Type B pancreatic cell (in vitro differentiated cells): ENCODE data around the gene OPRM1. TPM values are rescaled to one million over a fixed set of nuclear protein-coding genes. Genes with fewer than 3 reads are reported as not detected.

Experiments
- DNase-seq: peaks from one replicate; pipeline ENCODE4 v3.0.0; 2021; ENCODE audit warnings: mixed read lengths; ENCODE audit not compliant: unreplicated experiment; ENCODE audit errors: extremely low spot score
- H3K27ac Mint-ChIP-seq: 2 replicates; pipeline ENCODE4 v1.8.0; 2021; ENCODE audit warnings: mild to moderate bottlenecking, mixed read lengths
- H3K27me3 Mint-ChIP-seq: 2 replicates; pipeline ENCODE4 v1.8.0; 2021; ENCODE audit warnings: mixed read lengths
- H3K36me3 Mint-ChIP-seq: 2 replicates; pipeline ENCODE4 v1.8.0; 2021; ENCODE audit warnings: mixed read lengths
- H3K4me1 Mint-ChIP-seq: one replicate; pipeline ENCODE4 v1.8.0; 2021; ENCODE audit warnings: mixed read lengths; ENCODE audit not compliant: unreplicated experiment
- H3K4me3 Mint-ChIP-seq: 2 replicates; pipeline ENCODE4 v1.8.0; 2021; ENCODE audit warnings: mild to moderate bottlenecking, mixed read lengths
- H3K9me3 Mint-ChIP-seq: 2 replicates; pipeline ENCODE4 v1.8.0; 2021; ENCODE audit warnings: mixed read lengths
- total RNA-seq: library from RNA; stranded (reverse); gene quantifications from 2 replicates; pipeline ENCODE4 v1.2.1, GENCODE V29; 2021; ENCODE audit warnings: low replicate concordance
- TF ChIP-seq, protein P1 (sequence below): fragments of 200-600 bp; sonication (generic); conservative IDR thresholded peaks from 2 replicates; pipeline ENCODE4 v1.5.0; 2021; ENCODE audit warnings: antibody characterized with exemption, mild to moderate bottlenecking

Gene OPRM1
- total RNA-seq, 1 donor from 2014 or later, result not detected

DNA sequence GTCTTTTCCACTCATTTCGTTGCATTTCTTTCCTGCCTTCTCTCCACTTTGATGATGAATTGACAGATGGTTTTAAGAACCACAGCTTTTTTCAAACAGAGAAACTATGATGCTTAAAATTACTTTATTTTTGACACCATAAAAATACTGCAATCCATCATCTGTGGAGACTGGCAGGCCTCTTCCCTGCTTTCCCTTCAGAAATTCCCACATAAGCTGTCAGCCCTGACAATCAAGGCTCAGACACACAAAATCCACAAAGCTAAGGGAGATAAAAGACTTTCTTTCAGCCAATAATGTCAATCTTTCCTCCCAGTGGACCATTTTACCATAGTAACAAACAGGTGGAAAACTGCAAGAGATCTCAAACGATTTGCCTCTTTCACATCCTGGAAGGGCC is 235.1 kb downstream of the OPRM1 start:
- Mint-ChIP-seq H3K27ac (no peak overlapping the region), H3K9me3 (no peaks in the 10 kb centered on the region)
- TF ChIP-seq, protein P1, sequence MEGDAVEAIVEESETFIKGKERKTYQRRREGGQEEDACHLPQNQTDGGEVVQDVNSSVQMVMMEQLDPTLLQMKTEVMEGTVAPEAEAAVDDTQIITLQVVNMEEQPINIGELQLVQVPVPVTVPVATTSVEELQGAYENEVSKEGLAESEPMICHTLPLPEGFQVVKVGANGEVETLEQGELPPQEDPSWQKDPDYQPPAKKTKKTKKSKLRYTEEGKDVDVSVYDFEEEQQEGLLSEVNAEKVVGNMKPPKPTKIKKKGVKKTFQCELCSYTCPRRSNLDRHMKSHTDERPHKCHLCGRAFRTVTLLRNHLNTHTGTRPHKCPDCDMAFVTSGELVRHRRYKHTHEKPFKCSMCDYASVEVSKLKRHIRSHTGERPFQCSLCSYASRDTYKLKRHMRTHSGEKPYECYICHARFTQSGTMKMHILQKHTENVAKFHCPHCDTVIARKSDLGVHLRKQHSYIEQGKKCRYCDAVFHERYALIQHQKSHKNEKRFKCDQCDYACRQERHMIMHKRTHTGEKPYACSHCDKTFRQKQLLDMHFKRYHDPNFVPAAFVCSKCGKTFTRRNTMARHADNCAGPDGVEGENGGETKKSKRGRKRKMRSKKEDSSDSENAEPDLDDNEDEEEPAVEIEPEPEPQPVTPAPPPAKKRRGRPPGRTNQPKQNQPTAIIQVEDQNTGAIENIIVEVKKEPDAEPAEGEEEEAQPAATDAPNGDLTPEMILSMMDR, result no peak

DNA sequence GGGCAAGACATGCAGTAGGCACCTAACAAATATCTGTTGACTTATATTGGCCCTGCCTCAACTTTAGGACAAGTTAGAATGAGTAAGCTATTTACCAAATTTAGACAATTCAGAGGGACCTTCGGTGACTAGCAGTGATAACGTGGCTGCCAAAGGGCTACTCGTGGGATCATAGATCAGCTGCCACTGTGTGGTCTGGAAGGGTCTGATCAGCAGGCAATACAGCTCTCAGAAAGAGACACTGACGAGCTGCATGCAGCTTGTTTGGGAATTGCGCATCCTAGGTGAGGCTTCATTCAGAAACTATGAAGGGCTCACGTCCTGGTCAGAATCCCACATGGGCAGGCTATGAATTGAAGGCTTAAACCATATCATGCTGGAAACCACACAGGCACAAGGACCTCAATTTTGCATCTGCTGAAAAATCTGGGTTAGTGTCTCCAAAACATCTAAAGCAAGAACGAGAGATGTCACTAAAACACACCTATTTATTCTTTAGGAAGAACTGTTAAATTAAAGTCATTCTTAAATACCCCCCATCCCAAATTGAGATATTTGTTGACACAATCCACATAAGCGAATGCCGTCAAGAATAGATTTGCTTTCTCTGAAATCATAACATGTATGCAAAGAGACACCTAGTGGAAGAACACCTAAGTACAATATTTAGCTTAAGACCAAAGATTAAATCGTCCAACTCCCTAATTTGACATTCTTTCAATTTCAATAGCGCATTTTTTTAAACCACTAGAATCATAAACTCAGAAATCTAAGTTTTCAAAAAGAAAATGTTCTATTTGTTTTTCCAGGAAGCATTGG is 238.0 kb downstream of the OPRM1 start:
- TF ChIP-seq, protein P1, result peak; percentile 76
- Mint-ChIP-seq H3K27me3 (no peaks in the 10 kb centered on the region), H3K9me3 (no peaks in the 10 kb centered on the region), H3K4me1 (peaks cover 18% of the 10 kb centered on the region), H3K27ac (no peak overlapping the region), H3K4me3 (no peak overlapping the region), H3K36me3 (no peaks in the 10 kb centered on the region)
- DNase-seq, result no peak

More for the DNA sequence above, 235.1 kb downstream of the OPRM1 start:
- Mint-ChIP-seq H3K4me3 (no peak overlapping the region), H3K36me3 (no peaks in the 10 kb centered on the region), H3K27me3 (no peaks in the 10 kb centered on the region), H3K4me1 (peaks cover 18% of the 10 kb centered on the region)
- DNase-seq, result no peak

DNA sequence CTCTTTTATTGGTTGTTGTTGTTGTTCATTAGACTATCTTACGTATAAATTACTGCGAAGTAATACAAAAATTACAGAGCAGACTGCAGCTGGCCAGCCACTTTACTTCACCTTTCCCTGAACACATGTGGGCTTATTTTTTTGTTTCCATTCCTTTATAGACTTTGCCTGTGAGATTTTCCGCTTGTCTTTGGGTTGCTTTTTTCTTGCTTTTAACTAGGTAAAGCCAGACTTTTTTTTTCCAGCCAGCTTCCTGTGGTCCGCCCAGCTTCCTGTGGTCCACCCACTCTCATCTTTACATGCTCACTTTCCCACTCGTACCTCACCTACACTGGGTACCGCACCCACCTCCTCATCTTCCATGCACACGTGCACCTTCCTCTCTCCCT is 238.6 kb downstream of the OPRM1 start:
- Mint-ChIP-seq H3K36me3 (no peaks in the 10 kb centered on the region), H3K4me3 (no peak overlapping the region), H3K4me1 (peaks cover 18% of the 10 kb centered on the region), H3K9me3 (no peaks in the 10 kb centered on the region), H3K27me3 (no peaks in the 10 kb centered on the region), H3K27ac (no peak overlapping the region)
- DNase-seq, result no peak
- TF ChIP-seq, protein P1, result no peak

DNA sequence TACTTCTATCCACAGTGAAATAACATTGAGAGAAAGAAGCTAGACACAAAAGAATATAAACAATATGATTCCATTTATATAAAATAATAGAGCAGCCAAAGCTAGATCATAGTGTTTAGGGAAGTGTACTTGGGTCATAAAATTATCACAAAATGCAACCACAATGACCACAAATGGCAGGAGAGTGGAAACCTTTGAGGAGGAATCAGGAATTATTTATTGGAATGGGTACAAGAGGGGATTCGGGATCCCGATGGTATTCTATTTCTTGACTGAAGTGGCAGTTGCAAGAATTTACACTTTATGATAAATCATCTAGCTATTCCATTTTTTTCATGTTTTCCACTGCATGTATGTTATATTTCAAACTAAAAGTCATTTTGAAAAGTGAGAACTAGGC is 241.5 kb downstream of the OPRM1 start:
- DNase-seq, result no peak
- H3K4me1 Mint-ChIP-seq, result peaks cover 17% of the 10 kb centered on the region
- no peaks in the 10 kb centered on the region for H3K27me3 Mint-ChIP-seq
- no peak overlapping the region for H3K27ac Mint-ChIP-seq
- H3K4me3 Mint-ChIP-seq, result no peak overlapping the region
- H3K36me3 Mint-ChIP-seq, result no peaks in the 10 kb centered on the region
- no peaks in the 10 kb centered on the region for H3K9me3 Mint-ChIP-seq
- TF ChIP-seq, protein P1, result no peak

DNA sequence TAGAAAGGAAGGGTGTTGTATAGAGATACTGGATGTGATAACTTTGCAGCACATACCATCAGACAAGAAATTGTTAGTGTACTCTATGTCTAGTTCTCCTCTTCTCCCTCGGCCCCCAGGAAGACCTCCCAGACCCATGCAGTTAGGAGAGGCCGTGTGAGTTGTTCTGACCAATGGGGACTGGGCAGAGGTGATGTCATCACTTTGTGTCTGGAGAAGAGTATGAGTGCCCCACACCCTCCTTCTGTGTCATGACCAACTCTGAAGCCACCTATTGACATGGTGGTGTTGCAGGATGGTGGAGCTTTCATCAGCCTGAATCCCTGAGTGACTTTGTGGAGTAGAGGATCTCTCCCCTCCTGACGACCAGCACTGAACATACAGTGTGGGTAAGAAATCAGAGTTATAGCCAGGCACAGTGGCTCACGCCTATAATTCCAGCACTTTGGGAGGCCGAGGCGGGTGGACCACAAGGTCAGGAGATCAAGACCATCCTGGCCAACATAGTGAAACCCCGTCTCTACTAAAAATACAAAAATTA is 245.3 kb downstream of the OPRM1 start:
- H3K27ac Mint-ChIP-seq, result no peak overlapping the region
- H3K4me1 Mint-ChIP-seq, result peaks cover 6% of the 10 kb centered on the region
- TF ChIP-seq, protein P1, result no peak
- no peaks in the 10 kb centered on the region for H3K9me3 Mint-ChIP-seq
- no peaks in the 10 kb centered on the region for H3K36me3 Mint-ChIP-seq
- no peak overlapping the region for H3K4me3 Mint-ChIP-seq
- H3K27me3 Mint-ChIP-seq, result no peaks in the 10 kb centered on the region
- no peak for DNase-seq
